Testis (tissue), 2 donors: ENCODE results near the gene TNFSF11.

ENCODE experiments used
- CTCF ChIP-seq, 3 experiments: fragments of 450-650 bp in 2 of 3; fragments of 200-600 bp in 1 of 3; sonication (generic) in 1 of 3; IDR thresholded peaks; one replicate each; pipeline ENCODE4 v1.5.1; 2016 to 2019; ENCODE audit warnings: antibody characterized with exemption in 3 of 3, mild to moderate bottlenecking in 2 of 3, moderate library complexity in 1 of 3
- POLR2A ChIP-seq: fragments of 450-650 bp; IDR thresholded peaks from one replicate; pipeline ENCODE4 v1.6.1; 2017; ENCODE audit warnings: antibody characterized with exemption, mild to moderate bottlenecking, moderate library complexity

GRCh38 chr13:42526276-42526675 lies 47.7 kb upstream of the TNFSF11 start:
- no peak for TF ChIP-seq POLR2A
- TF ChIP-seq CTCF (IDR thresholded peaks at IDR 0.05): no peak
